GM19455 (cell line): ENCODE measurements around the gene SRD5A2.

Experiments
- ATAC-seq: cut with Tn5 transposase; IDR thresholded peaks from one replicate; pipeline ENCODE4 v1.9.1; 2021; ENCODE audit not compliant: unreplicated experiment

SRD5A2 gene

GRCh38 chr2:31580321-31581117 lies at the start of gene SRD5A2:
Gene SRD5A2 (minus strand): TSS chr2:31580938. CDS start chr2:31580900, 38 bp downstream.
- no peak for ATAC-seq

GRCh38 chr2:31606509-31606908 lies 25.8 kb upstream of the SRD5A2 start:
- no peak for ATAC-seq

- ATAC-seq, result no peak
Observed at GRCh38 chr2:31598694-31599093, 18.0 kb upstream of the SRD5A2 start.

GRCh38 chr2:31586230-31586629 lies 5.5 kb upstream of the SRD5A2 start:
- no peak for ATAC-seq

GRCh38 chr2:31581124-31581795 lies 522 bp upstream of the SRD5A2 start:
- no peak for ATAC-seq

GRCh38 chr2:31579996-31580320 lies 780 bp downstream of the SRD5A2 start:
- ATAC-seq, result no peak

- ATAC-seq, result no peak
Observed at GRCh38 chr2:31578316-31578715, 2.4 kb downstream of the SRD5A2 start.

- ATAC-seq, result no peak
Observed at GRCh38 chr2:31577143-31577542, 3.6 kb downstream of the SRD5A2 start.

- no peak for ATAC-seq
Observed at GRCh38 chr2:31568585-31569201, 12.0 kb downstream of the SRD5A2 start.

GRCh38 chr2:31567679-31568078 lies 13.1 kb downstream of the SRD5A2 start:
- no peak for ATAC-seq

- no peak for ATAC-seq
Observed at GRCh38 chr2:31563273-31563839, 17.4 kb downstream of the SRD5A2 start.

- no peak for ATAC-seq
Observed at GRCh38 chr2:31561823-31562222, 18.9 kb downstream of the SRD5A2 start.

- no peak for ATAC-seq
Observed at GRCh38 chr2:31558401-31559295, 22.1 kb downstream of the SRD5A2 start.

GRCh38 chr2:31556940-31557339 lies 23.8 kb downstream of the SRD5A2 start:
- no peak for ATAC-seq

- no peak for ATAC-seq
Observed at GRCh38 chr2:31555967-31556706, 24.6 kb downstream of the SRD5A2 start.

- ATAC-seq, result no peak
Observed at GRCh38 chr2:31553362-31553761, 27.4 kb downstream of the SRD5A2 start.

- ATAC-seq, result no peak
Observed at GRCh38 chr2:31547485-31547884, 33.3 kb downstream of the SRD5A2 start.

GRCh38 chr2:31541853-31542252 lies 38.9 kb downstream of the SRD5A2 start:
- no peak for ATAC-seq

- ATAC-seq, result no peak
Observed at GRCh38 chr2:31539505-31539904, 41.2 kb downstream of the SRD5A2 start.

GRCh38 chr2:31535768-31536167 lies 45.0 kb downstream of the SRD5A2 start:
- no peak for ATAC-seq
